ENCODE data around the gene WNK1. TPM values are rescaled to one million over a fixed set of nuclear protein-coding genes. Genes with fewer than 3 reads are reported as not detected.

The WNK1 gene
- polyA plus RNA-seq, 1 experiment = 38.0 TPM

GRCh38 chr12:907413-908185 lies 155.2 kb downstream of the WNK1 start:
- H3K27ac ChIP-seq (ENCODE audit: low read depth, low read length) = no peak overlapping the region
- TF ChIP-seq CTCF (IDR thresholded peaks at IDR 0.05; ENCODE audit: low read depth, low read length) = no peak
- no peaks in the 10 kb centered on the region for H3K9me3 ChIP-seq (ENCODE audit: control insufficient read depth, insufficient read depth, low read length)
- ChIA-PET POLR2A (no interaction called here), CTCF (no interaction called here)
- H3K27me3 ChIP-seq (ENCODE audit: control insufficient read depth, insufficient read depth, low read length) = no peaks in the 10 kb centered on the region
- DNase-seq (ENCODE audit: low read depth, low spot score) = no peak
- H3K4me3 ChIP-seq (ENCODE audit: low read depth, low read length) = no peak overlapping the region

GRCh38 chr12:909861-910260 lies 157.5 kb downstream of the WNK1 start:
- no peak overlapping the region for H3K27ac ChIP-seq (ENCODE audit: low read depth, low read length)
- no peak overlapping the region for H3K4me3 ChIP-seq (ENCODE audit: low read depth, low read length)
- POLR2A ChIA-PET = interaction anchor here (0.6 kb wide), 1 partner anchor 52 kb away, joined by 3 read pairs; no protein-coding TSS in a partner anchor
- no peaks in the 10 kb centered on the region for H3K9me3 ChIP-seq (ENCODE audit: control insufficient read depth, insufficient read depth, low read length)
- CTCF ChIA-PET = interaction anchor here (0.6 to 1.3 kb wide), 2 partner anchors 74 to 159 kb away, joined by 3 to 4 read pairs; no protein-coding TSS in a partner anchor
- DNase-seq (ENCODE audit: low read depth, low spot score) = no peak
- TF ChIP-seq CTCF (IDR thresholded peaks at IDR 0.05; ENCODE audit: low read depth, low read length) = no peak
- H3K27me3 ChIP-seq (ENCODE audit: control insufficient read depth, insufficient read depth, low read length) = no peaks in the 10 kb centered on the region

GRCh38 chr12:910416-910815 lies 158.0 kb downstream of the WNK1 start:
- Histone ChIP-seq H3K4me3 (ENCODE audit: low read depth, low read length) (no peak overlapping the region), H3K27ac (ENCODE audit: low read depth, low read length) (no peak overlapping the region), H3K27me3 (ENCODE audit: control insufficient read depth, insufficient read depth, low read length) (no peaks in the 10 kb centered on the region), H3K9me3 (ENCODE audit: control insufficient read depth, insufficient read depth, low read length) (no peaks in the 10 kb centered on the region)
- CTCF ChIA-PET = interaction anchor here (1.3 kb wide), 1 partner anchor 160 kb away, joined by 4 read pairs; no protein-coding TSS in a partner anchor
- no peak for TF ChIP-seq CTCF (IDR thresholded peaks at IDR 0.05; ENCODE audit: low read depth, low read length)
- POLR2A ChIA-PET = no interaction called here
- no peak for DNase-seq (ENCODE audit: low read depth, low spot score)

- ChIA-PET CTCF (interaction anchor here (1.3 kb wide), 1 partner anchor 160 kb away, joined by 4 read pairs; no protein-coding TSS in a partner anchor), POLR2A (no interaction called here)
- Histone ChIP-seq H3K27me3 (ENCODE audit: control insufficient read depth, insufficient read depth, low read length) (no peaks in the 10 kb centered on the region), H3K9me3 (ENCODE audit: control insufficient read depth, insufficient read depth, low read length) (no peaks in the 10 kb centered on the region; the same call in 1 of the 2 replicates), H3K27ac (ENCODE audit: low read depth, low read length) (no peak overlapping the region), H3K4me3 (ENCODE audit: low read depth, low read length) (no peak overlapping the region)
- TF ChIP-seq CTCF (IDR thresholded peaks at IDR 0.05; ENCODE audit: low read depth, low read length) = no peak
- DNase-seq (ENCODE audit: low read depth, low spot score) = no peak
Observed at GRCh38 chr12:911191-911826, 158.9 kb downstream of the WNK1 start.
